ENCODE measurements around the gene ACRBP.

Gene ACRBP

DNA sequence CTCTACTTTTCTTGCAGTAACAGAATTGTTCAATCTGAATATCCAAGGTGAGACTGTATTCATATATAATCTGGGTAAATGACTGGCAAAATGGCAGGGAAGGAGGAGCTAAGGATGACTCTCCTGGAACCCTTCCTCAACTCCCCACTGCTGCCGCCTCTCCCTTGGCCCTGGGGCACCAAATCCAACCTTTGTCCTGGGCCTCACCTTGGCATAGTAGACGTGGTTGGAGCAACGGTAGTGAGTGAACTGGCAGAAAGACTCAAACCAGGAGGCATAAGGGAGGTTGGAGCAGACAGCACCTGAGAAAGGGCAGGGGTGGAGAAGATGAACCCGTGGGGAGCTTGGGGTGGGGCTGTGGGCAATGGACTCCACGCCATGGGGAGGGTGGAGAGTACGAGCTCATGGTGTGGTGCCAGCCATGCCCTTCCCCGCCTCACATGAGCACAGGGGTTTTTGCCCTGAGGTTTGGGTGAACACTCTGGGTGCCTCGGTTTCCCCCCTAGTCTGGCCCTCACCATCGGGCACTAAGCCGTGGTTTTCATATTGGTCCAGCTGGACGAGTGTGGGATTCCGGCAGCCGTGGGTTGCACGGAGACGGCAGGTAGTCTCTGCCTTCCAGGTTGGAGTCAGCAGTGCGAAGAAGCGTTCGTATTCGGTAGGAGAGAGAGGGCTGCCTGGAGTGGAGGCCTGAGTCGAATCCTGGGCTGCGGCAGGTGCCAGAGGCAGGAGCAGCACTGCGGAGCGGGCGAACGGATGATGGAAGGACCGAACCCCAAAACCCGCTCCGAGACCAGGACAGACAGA is 753 bp downstream of the ACRBP start:
- DNase-seq, result no peak

GRCh38 chr12:6644903-6645302 is 2.3 kb downstream of the ACRBP start:
- DNase-seq, result no peak

DNA sequence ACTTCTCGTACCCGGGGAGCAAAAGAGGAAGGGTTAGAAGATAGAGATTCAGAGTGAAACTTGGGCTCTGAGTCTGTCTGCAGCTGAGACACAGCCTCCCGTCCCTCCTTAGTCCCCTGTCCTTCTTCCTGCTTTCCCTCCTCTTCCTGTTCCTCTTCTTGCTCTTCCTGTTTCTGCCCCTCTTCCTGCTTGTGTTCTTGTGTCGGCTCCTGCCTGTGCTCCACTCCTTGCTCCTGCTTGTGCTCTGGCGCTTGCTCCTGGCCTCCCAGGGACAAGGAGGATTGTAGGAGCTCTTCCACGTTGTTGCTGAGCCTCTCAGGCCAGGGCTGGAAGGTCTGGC is 3.0 kb downstream of the ACRBP start:
- DNase-seq, result no peak

GRCh38 chr12:6643569-6644256 is 3.5 kb downstream of the ACRBP start:
- DNase-seq, result no peak

- DNase-seq, result no peak
Observed at GRCh38 chr12:6641131-6641530, 6.1 kb downstream of the ACRBP start.

- no peak for DNase-seq
Observed at GRCh38 chr12:6640497-6640896, 6.7 kb downstream of the ACRBP start.

DNA sequence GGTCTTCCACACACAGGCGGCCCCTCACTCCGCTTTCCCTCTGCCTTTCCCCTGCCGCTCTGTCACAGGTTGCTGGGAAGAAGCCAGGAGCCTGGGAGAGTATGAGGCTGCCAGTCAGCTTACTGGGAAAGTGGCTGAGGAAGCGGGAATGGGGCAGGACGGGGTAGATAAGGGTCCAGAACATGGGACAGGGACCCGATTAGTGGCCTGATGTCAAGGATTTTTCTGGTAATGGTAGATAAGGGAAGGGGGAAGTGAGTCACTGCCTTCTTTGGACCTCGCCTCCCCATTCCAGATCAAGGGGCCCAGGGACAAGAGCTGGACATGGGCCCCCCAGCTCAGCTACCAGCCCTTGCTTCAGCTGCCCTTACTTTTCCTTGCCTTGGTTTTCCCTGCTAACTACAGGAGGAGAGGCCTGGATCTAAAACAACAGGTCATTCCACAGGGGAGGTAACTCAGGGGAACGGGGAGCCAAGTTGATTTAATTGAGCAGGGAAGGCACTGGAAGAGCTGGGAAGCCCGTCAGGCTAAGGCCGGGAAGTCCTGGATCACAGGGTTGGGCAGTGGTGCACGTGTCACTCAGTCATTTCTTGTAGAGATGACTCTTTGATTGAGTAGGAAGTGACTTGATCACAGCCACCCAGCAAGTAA is 8.0 kb downstream of the ACRBP start:
- no peak for DNase-seq

DNA sequence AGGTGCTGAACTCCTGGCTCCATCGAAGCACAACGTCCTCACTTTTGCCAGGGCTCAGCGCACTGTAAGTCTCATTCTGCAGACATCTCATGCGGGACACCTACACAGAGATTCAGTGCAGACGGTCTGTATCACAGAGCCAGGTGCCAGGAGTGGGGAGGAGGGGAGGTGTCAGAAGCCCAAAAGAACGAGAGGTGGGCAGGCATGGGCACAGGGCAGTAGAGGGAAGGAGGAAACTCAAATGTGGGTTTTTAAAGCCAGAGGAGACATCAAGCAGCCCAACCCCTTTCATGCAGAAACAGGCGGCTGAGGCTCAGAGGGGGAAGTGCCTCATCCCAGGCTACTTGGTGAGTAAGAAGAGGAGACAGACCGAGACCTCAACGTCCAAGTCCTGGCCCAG is 8.9 kb downstream of the ACRBP start:
- DNase-seq, result no peak

- DNase-seq, result no peak
Observed at GRCh38 chr12:6635856-6636531, 11.2 kb downstream of the ACRBP start, which contains the start of gene LPAR5. TSS of gene LPAR5 (minus strand) at chr12:6635959. CDS start at chr12:6621248, 14,711 bp downstream.

GRCh38 chr12:6635375-6635855 is 11.8 kb downstream of the ACRBP start:
- DNase-seq, result peak; percentile 57

GRCh38 chr12:6632026-6632983 is 14.9 kb downstream of the ACRBP start:
- DNase-seq, result peak; percentile 66

DNA sequence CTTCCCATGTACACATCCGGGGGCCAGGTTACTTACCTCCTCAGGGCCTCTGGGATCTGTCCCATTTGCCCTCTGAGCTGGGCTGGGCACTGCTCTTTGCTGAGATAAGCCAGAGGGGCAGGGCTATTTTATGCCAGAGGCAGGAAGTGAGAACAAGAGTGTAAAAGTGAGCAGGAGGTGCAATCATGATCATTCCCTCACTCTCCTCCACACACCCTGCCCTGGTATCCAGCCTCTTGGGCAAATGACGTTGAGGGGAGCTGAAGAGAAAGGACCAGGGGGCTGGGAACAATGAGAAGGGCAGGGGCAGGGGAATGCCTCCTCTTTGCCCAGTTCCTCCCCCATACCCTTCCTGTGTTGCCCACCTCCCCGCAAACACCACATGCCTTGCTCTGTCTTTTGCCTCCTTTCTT is 15.7 kb downstream of the ACRBP start:
- DNase-seq, result no peak

DNA sequence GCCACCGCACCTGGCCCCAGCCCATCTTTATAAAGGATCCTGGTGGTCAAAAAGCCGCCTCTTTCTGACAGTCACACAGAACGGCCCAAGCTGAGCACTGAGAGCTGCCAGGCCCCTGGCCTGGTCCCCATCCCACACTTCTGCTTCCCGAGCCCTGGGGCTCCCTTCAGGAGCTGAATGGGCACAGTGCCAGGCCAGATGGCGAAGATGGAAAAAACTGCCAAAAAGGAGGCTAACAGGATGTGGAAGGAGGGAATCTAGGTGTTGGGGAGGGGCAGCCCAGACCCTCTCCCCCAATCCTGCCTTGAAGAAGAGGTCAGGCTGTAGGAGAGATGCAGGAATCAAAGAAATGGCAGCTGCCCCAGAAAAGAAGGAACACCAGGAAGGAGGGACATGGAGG is 16.5 kb downstream of the ACRBP start:
- DNase-seq, result no peak

- peak; percentile 64 for DNase-seq
Observed at GRCh38 chr12:6627616-6628015, 19.6 kb downstream of the ACRBP start.

- no peak for DNase-seq
Observed at GRCh38 chr12:6626654-6627283, 20.5 kb downstream of the ACRBP start.

DNA sequence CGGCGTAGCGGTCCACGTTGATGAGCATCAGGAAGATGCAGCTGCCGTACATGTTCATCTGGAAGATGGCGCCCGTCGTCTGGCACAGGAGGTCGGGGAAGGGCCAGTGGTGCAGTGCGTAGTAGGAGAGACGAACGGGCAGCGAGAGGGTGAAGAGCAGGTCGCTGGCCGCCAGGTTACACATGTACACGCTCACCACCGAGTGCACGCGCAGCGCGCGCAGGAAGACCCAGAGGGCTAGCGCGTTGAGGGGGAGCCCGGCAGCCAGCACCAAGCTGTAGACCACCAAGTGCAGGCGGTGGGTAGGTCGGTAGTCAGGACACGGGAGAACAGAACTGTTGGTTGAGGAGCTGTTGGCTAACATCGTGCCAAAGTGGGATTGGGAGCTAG is 26.4 kb downstream of the ACRBP start:
- DNase-seq, result no peak

DNA sequence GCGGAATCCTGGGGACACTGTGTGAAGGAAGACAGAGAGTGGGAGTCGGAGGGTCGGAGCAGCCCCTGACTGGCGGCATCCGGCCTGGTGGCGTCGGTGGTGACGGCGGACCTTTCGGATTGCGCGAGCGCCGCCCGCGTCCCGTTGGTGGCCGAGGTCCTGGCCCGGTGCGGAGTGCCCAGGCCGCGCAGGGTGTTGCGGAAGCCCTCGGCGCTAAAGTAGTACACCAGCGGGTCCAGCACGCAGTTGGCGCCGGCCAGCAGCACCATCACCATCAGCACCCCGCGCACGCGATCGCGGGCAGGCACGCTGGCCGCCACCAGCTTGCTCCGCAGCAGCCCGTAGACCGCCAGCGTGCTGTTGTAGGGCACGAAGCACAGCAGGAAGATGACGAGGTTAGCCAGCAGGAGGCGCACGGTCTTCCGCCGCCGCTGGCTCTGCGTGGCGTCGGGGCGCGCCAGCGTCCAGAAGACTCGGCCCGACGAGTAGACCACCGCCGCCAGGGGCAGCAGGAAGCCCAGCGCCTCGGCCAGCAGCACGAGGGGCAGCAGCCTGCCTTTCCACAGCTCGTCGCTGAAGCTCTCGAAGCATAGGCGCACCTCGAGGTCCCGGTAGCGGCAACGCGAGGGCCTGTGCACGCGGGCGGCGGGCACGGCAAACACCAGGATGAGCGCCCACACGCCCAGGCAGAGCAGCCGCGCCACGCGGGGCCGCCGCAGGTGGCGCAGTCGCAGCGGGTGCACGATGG is 26.9 kb downstream of the ACRBP start:
- peak; percentile 63 for DNase-seq

DNA sequence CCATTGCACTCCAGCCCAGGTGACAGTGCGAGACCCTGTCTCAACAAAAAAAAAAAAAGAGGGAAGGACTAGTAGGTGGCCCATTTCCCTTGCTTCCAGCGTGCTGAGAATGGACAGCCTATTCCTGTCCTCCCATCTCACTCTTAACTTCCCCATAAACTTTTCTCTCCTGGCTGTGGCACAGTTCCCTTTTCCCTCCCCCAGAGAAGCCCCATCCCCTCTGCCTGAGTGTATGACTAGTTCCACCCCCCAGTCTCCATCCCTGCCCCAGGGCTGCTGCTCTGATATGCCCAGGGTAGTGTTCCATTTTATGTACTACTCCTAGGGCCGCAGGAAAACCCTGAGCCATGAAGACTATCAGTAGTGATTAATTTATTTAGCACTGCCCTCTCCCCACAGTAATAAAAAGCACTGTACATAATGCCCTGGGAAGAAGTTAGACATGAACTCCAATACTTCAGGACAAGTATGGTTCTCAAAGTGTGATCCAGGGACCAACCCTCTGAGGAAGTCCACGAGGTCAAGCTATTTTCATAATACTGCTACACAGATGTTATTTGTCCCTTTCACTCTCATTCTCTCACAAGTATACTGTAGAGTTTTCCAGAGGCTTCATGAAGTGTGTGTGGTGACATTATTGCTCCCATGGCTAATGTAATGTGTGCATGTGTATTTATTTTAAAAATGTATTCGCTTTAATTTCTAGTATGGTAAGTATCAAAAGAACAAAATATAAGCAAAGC is 28.6 kb downstream of the ACRBP start:
- no peak for DNase-seq

DNA sequence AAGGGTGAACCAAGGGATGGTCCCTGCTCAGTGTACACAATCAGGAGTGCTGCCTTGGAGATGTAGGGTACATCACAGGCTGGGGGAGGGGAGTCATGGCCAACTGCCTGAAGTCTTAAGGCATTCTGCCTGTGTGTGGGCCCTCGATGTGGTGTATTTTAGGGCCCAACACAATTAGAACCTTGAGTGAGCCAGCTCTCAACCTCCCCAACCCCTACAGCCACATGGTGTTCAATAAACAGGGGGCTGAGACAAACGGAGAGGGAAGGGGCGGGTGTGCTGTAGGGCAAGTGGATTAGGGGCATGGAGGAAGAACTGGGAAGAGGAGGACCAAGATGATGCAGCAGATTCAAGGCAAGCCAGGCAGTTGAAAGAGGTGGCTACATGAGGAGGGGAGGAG is 31.4 kb downstream of the ACRBP start:
- no peak for DNase-seq
